ENCODE results near the gene MPND. TPM values are rescaled to one million over a fixed set of nuclear protein-coding genes. Genes with fewer than 3 reads are reported as not detected.
A peak's percentile ranks its signal among the peaks of the same experiment; 100 is the strongest.

Gene MPND
- total RNA-seq, 4 donors from 2014 or later: 4.4 to 10.6 (median 7.8) TPM

GRCh38 chr19:4354897-4355296 is 11.5 kb downstream of the MPND start:
- 80 to 86% methylated on average over 16 to 17 of the region's 17 CpGs for WGBS, 2 donors
- H3K4me3 ChIP-seq (ENCODE audit: low read depth, poor library complexity, severe bottlenecking): no peak overlapping the region
- intact Hi-C loops (cut with DNase I; ENCODE audit: low total_unique reads): no loop called here
- peak in 1 of 2 donors; percentile 83 for DNase-seq (ENCODE audit: low spot score in 2 of 2)
- TF ChIP-seq CTCF (IDR thresholded peaks at IDR 0.05) (no peak), POLR2A (IDR thresholded peaks at IDR 0.05) (no peak)

GRCh38 chr19:4357095-4357797 is 13.9 kb downstream of the MPND start:
- DNase-seq (ENCODE audit: low spot score in 2 of 2): peak in 1 of 2 donors; percentile 84
- intact Hi-C loops (cut with DNase I; ENCODE audit: low total_unique reads): no loop called here
- no peak overlapping the region for H3K4me3 ChIP-seq (ENCODE audit: low read depth, poor library complexity, severe bottlenecking)
- TF ChIP-seq CTCF (IDR thresholded peaks at IDR 0.05) (no peak), POLR2A (IDR thresholded peaks at IDR 0.05) (no peak)
- 80 to 83% methylated on average over 20 to 21 of the region's 23 CpGs for WGBS, 2 donors

GRCh38 chr19:4357921-4358326 is 14.6 kb downstream of the MPND start:
- intact Hi-C loops (cut with DNase I; ENCODE audit: low total_unique reads): no loop called here
- peak in 1 of 2 donors; percentile 84 for DNase-seq (ENCODE audit: low spot score in 2 of 2)
- TF ChIP-seq POLR2A (IDR thresholded peaks at IDR 0.05): no peak
- no peak overlapping the region for H3K4me3 ChIP-seq (ENCODE audit: low read depth, poor library complexity, severe bottlenecking)
- 79 to 80% methylated on average over 14 to 15 of the region's 16 CpGs for WGBS, 2 donors

- H3K4me3 ChIP-seq (ENCODE audit: low read depth, poor library complexity, severe bottlenecking): no peak overlapping the region
- DNase-seq (ENCODE audit: low spot score in 2 of 2): no peak
- TF ChIP-seq POLR2A (IDR thresholded peaks at IDR 0.05) (no peak), CTCF (IDR thresholded peaks at IDR 0.05) (no peak)
- 83 to 87% methylated on average over 17 to 21 of the region's 25 CpGs for WGBS, 2 donors
- intact Hi-C loops (cut with DNase I; ENCODE audit: low total_unique reads): no loop called here
Observed at GRCh38 chr19:4358709-4359626, 15.6 kb downstream of the MPND start.

GRCh38 chr19:4359627-4360000 is 16.3 kb downstream of the MPND start:
- TF ChIP-seq POLR2A (IDR thresholded peaks at IDR 0.05): no peak
- intact Hi-C loops (cut with DNase I; ENCODE audit: low total_unique reads): no loop called here
- no peak overlapping the region for H3K4me3 ChIP-seq (ENCODE audit: low read depth, poor library complexity, severe bottlenecking)
- 76 to 84% methylated on average over 6 to 9 of the region's 13 CpGs for WGBS, 2 donors
- peak in 1 of 2 donors; percentile 82 for DNase-seq (ENCODE audit: low spot score in 2 of 2)

GRCh38 chr19:4360081-4360569 is 16.8 kb downstream of the MPND start:
- WGBS, 2 donors: 73 to 86% methylated on average over 8 to 9 of the region's 9 CpGs
- H3K4me3 ChIP-seq (ENCODE audit: low read depth, poor library complexity, severe bottlenecking): no peak overlapping the region
- no peak for DNase-seq (ENCODE audit: low spot score in 2 of 2)
- intact Hi-C loops (cut with DNase I; ENCODE audit: low total_unique reads): no loop called here
- no peak for TF ChIP-seq POLR2A (IDR thresholded peaks at IDR 0.05)
- no peak for TF ChIP-seq CTCF (IDR thresholded peaks at IDR 0.05)
